Type B pancreatic cell (in vitro differentiated cells): ENCODE data around the gene SIRT7. TPM values are rescaled to one million over a fixed set of nuclear protein-coding genes. Genes with fewer than 3 reads are reported as not detected.

ENCODE experiments used
- DNase-seq: peaks from one replicate; pipeline ENCODE4 v3.0.0; 2021; ENCODE audit warnings: mixed read lengths; ENCODE audit not compliant: unreplicated experiment; ENCODE audit errors: extremely low spot score
- H3K27ac Mint-ChIP-seq: 2 replicates; pipeline ENCODE4 v1.8.0; 2021; ENCODE audit warnings: mild to moderate bottlenecking, mixed read lengths
- H3K27me3 Mint-ChIP-seq: 2 replicates; pipeline ENCODE4 v1.8.0; 2021; ENCODE audit warnings: mixed read lengths
- H3K36me3 Mint-ChIP-seq: 2 replicates; pipeline ENCODE4 v1.8.0; 2021; ENCODE audit warnings: mixed read lengths
- H3K4me1 Mint-ChIP-seq: one replicate; pipeline ENCODE4 v1.8.0; 2021; ENCODE audit warnings: mixed read lengths; ENCODE audit not compliant: unreplicated experiment
- H3K4me3 Mint-ChIP-seq: 2 replicates; pipeline ENCODE4 v1.8.0; 2021; ENCODE audit warnings: mild to moderate bottlenecking, mixed read lengths
- H3K9me3 Mint-ChIP-seq: 2 replicates; pipeline ENCODE4 v1.8.0; 2021; ENCODE audit warnings: mixed read lengths
- total RNA-seq: library from RNA; stranded (reverse); gene quantifications from 2 replicates; pipeline ENCODE4 v1.2.1, GENCODE V29; 2021; ENCODE audit warnings: low replicate concordance
- TF ChIP-seq, protein P1 (sequence below): fragments of 200-600 bp; sonication (generic); conservative IDR thresholded peaks from 2 replicates; pipeline ENCODE4 v1.5.0; 2021; ENCODE audit warnings: antibody characterized with exemption, mild to moderate bottlenecking

The SIRT7 gene
- total RNA-seq, 1 donor from 2014 or later: 29.9 TPM

DNA sequence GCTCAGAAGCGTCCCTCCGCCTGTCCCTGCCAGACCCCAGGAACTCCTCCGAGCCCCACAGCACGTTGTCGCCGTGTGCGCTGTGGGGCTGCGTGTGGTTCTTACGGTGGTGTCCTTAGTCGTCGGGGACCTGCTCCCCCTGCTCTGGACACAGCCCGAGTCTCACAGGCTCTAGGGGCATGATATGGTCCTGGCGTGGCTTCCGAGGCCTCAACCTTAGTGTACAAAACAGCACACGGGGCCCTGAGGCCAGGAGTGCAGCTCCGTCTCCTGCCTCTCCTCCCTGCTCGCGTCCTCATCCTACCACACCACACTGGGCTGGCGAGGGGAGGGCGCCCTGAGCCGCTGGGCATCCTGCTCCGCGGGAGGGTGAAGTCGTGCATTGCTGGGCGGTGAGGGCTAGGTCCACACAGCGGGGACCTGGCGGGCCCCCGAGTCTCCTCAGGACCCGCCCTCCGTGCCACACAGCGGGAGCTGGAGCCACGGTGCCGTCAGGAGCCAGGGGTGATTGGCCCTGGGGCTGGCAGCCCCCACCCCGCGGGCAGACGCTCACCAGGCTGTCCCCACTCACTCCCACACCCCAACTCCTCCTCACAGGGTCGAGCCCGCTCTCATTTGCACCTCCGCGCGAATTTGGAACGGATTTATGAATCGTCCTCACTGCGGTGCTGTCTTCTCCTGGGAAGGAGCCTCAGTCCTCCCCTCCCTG lies 10.7 kb upstream of the SIRT7 start:
- peak overlapping the region; percentile 39 for H3K27ac Mint-ChIP-seq
- peaks cover 14% of the 10 kb centered on the region for H3K4me1 Mint-ChIP-seq
- no peak for DNase-seq
- H3K36me3 Mint-ChIP-seq: no peaks in the 10 kb centered on the region
- H3K27me3 Mint-ChIP-seq: no peaks in the 10 kb centered on the region
- TF ChIP-seq, protein P1, sequence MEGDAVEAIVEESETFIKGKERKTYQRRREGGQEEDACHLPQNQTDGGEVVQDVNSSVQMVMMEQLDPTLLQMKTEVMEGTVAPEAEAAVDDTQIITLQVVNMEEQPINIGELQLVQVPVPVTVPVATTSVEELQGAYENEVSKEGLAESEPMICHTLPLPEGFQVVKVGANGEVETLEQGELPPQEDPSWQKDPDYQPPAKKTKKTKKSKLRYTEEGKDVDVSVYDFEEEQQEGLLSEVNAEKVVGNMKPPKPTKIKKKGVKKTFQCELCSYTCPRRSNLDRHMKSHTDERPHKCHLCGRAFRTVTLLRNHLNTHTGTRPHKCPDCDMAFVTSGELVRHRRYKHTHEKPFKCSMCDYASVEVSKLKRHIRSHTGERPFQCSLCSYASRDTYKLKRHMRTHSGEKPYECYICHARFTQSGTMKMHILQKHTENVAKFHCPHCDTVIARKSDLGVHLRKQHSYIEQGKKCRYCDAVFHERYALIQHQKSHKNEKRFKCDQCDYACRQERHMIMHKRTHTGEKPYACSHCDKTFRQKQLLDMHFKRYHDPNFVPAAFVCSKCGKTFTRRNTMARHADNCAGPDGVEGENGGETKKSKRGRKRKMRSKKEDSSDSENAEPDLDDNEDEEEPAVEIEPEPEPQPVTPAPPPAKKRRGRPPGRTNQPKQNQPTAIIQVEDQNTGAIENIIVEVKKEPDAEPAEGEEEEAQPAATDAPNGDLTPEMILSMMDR: no peak
- peak overlapping the region; percentile 79 for H3K4me3 Mint-ChIP-seq
- H3K9me3 Mint-ChIP-seq: no peaks in the 10 kb centered on the region

DNA sequence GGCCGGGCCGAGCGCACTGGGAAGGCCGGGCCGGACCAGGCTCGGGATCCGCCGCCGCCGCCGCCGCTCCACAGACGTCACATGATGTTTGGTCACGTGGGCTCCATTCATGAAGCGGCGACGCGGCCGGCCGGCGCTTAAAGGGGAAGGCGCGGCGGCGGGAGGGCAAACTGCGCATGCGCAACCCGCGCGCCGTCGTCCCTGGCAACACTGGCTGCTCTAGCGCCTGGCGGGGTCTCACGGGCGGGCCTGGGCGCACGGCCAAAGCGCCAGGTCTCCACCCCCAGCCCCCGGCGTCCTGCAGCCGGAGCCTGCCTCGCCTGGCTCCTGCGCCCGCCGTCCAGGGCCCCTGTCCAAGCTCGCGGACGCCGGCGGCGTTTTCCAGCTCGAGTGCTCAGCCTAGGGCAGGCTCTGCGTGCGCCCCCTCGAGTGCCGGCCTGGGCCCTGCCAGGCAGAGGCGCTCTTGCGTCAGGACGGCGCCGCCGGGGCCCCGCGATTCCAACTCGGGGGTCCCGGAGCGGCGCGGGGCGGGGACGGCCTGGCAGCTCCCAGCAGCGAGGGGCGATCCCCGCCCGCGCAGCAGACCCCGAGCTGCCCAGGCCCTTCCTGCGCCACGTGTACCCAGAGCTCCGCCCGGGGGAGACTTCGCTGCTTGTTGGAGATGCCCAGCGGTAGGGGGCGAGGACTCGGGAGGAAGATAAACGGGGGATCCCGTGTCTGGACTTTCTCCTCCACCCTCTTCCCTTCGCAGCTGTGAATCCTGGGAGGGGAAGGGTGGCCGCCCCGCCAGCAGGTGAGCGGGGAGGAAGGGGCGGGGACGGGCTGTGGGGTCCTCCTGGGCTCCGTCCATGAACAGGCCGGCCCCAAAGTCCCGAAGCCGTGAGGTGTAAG lies 9.9 kb upstream of the SIRT7 start, which contains the start of gene MAFG:
TSS of gene MAFG (minus strand) at position 83 of the 891 bp plus-strand sequence. CDS start 4,550 bp downstream, outside the sequence.
- Mint-ChIP-seq H3K27ac (peak within 1 kb of the TSS; percentile 97), H3K4me3 (peak within 1 kb of the TSS; percentile 88), H3K9me3 (no peaks in the 10 kb centered on the region), H3K4me1 (peaks cover 18% of the 10 kb centered on the region), H3K27me3 (no peaks in the 10 kb centered on the region), H3K36me3 (no peaks in the 10 kb centered on the region)
- TF ChIP-seq, protein P1: peak; percentile 59
- peak; percentile 97 for DNase-seq

DNA sequence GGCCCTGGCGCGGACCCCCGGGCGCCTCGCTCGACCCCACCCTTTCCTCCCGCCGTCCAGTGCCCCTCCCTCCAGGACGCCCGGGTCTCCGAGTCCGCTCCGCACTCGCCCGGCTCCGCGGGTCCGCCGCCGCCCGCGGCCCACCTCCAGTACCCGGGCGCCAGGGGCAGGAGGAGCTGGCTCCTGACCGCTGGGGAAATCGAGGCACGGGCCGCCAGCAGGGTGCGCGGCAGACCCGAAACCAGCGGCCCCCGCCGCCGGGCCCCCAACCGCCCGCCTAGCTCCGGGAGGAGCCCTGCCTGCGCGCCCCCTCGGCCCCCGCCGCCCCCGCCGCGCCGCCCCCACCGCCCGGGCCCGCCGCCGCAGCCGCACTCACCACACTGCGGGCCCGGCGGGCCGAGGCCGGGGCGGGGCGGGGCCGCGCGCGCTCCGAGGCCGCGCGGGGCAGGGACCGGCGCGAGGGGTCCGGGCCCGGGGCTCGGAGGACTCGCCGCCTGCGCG lies 9.2 kb upstream of the SIRT7 start:
- no peak overlapping the region for H3K4me3 Mint-ChIP-seq

DNA sequence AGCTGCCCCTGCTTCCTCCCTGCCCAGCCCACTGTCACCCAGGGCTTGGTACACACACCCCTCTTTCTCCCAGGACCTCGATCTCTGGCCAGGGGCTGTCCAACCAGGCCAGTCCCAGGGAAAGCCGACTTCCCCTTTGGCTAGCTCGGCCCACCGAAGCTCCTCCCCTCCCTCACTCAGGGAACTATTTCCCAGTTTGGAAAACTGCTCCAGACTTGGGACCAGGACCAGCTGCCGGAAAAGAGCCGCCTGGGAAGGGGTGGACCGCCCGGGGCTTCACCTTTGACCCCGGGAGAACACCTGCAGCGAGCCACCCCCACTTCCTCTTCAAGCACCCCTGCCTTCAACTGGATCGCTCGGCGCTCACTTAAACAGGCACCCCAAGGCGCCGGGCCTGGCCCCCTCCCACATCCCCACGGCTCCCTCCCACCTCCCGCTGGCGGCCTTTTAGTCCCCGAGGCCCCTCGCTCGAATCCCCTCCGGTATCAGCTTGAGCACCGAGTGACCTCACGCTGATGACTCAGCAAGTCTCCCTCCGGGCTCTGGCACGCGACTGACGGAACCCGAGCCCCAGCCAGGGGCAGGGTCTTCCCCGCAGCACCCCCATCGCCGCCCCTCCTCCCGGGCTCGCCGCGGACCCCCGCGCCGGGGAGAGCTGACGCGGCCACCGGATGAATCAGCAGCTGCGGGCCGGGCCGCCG lies 8.6 kb upstream of the SIRT7 start:
- Mint-ChIP-seq H3K36me3 (peaks cover 4% of the 10 kb centered on the region), H3K4me3 (peak overlapping the region; percentile 88), H3K27ac (peak overlapping the region; percentile 97), H3K4me1 (peaks cover 16% of the 10 kb centered on the region), H3K27me3 (no peaks in the 10 kb centered on the region), H3K9me3 (no peaks in the 10 kb centered on the region)
- TF ChIP-seq, protein P1: no peak
- DNase-seq: no peak

More for the DNA sequence above, 9.2 kb upstream of the SIRT7 start:
- TF ChIP-seq, protein P1: no peak
- no peak for DNase-seq
- peak overlapping the region; percentile 39 for H3K27ac Mint-ChIP-seq
- no peaks in the 10 kb centered on the region for H3K27me3 Mint-ChIP-seq
- no peaks in the 10 kb centered on the region for H3K9me3 Mint-ChIP-seq
- H3K4me1 Mint-ChIP-seq: peaks cover 18% of the 10 kb centered on the region
- peaks cover 1% of the 10 kb centered on the region for H3K36me3 Mint-ChIP-seq

DNA sequence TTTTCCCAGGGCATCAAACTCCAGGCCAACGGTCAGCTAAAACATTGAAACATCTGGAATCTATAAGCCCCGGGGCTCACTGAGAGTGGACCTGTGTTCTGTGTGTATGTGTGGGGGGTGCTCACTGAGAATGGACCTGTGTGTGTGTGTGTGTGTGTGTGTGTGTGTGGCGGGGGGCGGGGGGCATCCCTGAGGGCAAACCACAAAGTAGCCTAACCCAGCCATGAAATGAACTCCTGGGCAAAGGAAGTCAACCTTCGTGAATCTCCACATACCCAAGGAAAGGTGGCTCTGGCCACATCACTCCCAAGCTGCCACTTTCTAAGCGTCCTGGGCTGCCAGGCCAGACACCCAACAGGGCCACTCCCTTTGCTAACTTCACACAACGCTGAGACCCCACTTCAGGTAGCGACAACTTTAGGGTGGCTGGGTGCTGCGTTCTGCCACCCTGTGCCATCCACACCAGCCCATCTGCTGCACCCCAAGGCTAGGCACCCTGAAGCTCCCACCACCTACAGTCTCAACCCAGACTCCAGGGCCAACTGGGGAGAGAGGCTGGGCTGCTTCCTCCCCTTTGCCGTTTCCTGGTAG lies 8.0 kb upstream of the SIRT7 start:
- Mint-ChIP-seq H3K4me1 (peaks cover 16% of the 10 kb centered on the region), H3K36me3 (peaks cover 4% of the 10 kb centered on the region), H3K4me3 (peak overlapping the region; percentile 88), H3K9me3 (no peaks in the 10 kb centered on the region), H3K27me3 (no peaks in the 10 kb centered on the region), H3K27ac (peak overlapping the region; percentile 97)
- TF ChIP-seq, protein P1: no peak
- no peak for DNase-seq
